Tibial nerve (tissue), 3 donors: Measurements from ENCODE around the gene LARP4B.

ENCODE experiments used
- POLR2A ChIP-seq, 2 donors: fragments of 450-650 bp; IDR thresholded peaks; one replicate each; pipeline ENCODE4 v1.6.1; 2017; ENCODE audit warnings: antibody characterized with exemption in 2 of 2, mild to moderate bottlenecking in 2 of 2, moderate library complexity in 2 of 2
- TF ChIP-seq, protein P1 (sequence below), 5 experiments: fragments of 200-600 bp in 3 of 5; fragments of 450-650 bp in 2 of 5; sonication (generic) in 3 of 5; IDR thresholded peaks; one replicate each; pipeline ENCODE4 v1.5.1; 2016 to 2019; ENCODE audit warnings: antibody characterized with exemption in 5 of 5, mild to moderate bottlenecking in 3 of 5, moderate library complexity in 2 of 5

DNA sequence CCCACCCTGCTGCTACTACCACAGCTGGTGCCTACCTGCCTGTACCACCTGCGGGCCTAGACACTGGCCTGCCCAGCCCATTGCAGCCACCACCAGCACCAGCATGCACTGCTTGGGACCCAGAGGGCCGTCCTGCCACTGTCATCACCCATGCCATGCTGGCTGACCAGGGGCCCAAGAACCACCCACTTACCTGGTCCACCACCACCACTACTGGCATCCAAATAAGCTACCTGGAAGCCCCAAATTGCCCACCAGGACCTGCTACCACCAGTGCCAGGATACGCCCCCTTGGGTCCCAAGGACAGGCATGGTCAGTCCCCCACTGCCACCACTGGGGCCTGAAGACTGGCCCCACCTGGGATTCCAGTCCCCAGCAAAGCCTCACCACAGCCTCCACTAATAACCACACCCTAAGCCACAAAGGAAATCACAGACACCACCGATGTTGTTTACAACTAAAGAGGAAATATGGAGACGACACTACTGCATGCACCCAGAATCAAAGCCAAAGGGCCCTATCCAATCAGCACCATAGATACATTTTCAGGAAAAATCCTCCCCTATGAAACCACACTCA, 171.5 kb downstream of the LARP4B start:
- TF ChIP-seq, protein P1, sequence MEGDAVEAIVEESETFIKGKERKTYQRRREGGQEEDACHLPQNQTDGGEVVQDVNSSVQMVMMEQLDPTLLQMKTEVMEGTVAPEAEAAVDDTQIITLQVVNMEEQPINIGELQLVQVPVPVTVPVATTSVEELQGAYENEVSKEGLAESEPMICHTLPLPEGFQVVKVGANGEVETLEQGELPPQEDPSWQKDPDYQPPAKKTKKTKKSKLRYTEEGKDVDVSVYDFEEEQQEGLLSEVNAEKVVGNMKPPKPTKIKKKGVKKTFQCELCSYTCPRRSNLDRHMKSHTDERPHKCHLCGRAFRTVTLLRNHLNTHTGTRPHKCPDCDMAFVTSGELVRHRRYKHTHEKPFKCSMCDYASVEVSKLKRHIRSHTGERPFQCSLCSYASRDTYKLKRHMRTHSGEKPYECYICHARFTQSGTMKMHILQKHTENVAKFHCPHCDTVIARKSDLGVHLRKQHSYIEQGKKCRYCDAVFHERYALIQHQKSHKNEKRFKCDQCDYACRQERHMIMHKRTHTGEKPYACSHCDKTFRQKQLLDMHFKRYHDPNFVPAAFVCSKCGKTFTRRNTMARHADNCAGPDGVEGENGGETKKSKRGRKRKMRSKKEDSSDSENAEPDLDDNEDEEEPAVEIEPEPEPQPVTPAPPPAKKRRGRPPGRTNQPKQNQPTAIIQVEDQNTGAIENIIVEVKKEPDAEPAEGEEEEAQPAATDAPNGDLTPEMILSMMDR (IDR thresholded peaks at IDR 0.05): no peak
- TF ChIP-seq POLR2A (IDR thresholded peaks at IDR 0.05): no peak
